ENCODE data around the gene RNF207.

The RNF207 gene

DNA sequence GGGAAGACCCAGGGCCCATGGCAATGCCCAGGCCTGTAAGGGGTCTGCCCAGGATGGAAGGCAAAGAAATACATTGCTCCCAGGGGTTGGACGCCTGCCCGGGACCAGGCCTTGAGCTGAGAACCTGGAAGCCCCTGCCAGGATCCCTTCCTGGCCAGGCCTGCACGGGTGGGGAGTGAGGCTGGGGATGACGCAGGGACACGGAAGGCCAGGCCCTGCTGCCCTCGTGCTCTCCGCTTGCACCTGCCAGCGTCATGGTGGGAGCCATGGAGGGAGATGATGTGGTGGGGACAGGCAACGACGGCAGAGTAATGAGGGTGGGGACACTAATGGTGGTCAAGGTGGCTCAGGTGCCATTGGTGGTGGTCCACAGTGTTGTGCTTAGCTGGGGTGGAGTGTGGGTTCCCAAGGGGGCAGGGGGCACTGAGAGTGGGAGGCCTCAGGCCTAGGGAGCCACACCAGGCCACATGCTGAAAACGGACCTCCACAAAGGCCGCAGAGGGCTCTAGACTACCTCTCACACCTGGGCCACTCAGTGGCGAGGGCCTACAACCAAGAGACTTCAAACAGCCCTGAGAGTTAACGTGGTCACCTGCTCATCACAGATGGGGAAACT is 42.4 kb downstream of the RNF207 start:
- Histone ChIP-seq H3K4me2 (peak overlapping the region; percentile 96), H3K9me3 (no peaks in the 10 kb centered on the region), H4K20me1 (peaks cover 84% of the 10 kb centered on the region), H3K27me3 (peaks cover 82% of the 10 kb centered on the region), H3K9ac (no peak overlapping the region), H3K4me1 (peaks cover 65% of the 10 kb centered on the region), H3K27ac (no peak overlapping the region), H3K36me3 (peaks cover 4% of the 10 kb centered on the region; the same call in 1 of the 2 replicates), H3K4me3 (no peak overlapping the region)
- no peak for TF ChIP-seq Cebpa-rat (IDR thresholded peaks at IDR 0.05)

DNA sequence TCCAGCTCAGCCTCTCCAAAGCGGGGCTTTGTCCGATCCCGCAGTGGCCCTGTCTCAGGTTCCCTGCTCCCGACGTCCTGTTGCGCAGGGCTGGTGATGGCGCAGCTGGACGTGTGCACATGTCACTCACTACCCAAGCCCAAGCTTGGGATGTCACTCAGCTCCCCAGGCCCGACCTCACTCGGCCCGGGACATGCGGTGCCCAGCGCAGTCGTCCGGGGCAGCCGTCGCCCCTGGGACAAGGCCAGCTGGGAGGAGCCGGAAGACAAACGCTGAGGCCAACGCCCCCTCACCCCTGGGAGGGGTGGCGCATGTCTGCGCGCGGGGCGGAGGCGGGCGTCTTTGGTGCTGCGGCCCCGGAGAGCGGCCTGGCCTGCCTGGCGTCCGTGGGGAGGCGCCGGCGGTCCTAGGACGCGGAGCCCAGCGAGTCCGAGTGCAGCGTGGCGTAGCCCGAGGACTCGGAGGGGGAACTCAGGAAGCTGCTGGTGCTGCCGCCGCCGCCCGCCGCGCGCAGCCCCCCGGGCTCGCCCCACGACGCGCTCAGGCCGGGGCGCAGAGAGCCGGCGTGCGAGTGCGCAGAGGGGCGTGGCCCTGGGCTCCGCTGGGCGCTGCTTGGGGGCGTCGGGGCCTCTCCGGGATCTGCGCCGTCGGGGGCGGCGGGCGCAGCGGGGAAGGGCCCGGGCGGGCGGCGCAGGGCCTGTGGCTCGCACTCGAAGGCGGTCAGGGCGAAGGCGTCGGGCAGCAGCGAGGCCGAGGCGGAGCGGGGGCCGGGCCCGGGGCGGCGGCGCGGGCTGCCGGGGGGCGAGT is 43.2 kb downstream of the RNF207 start:
- peak overlapping the region; percentile 96 for H3K4me2 ChIP-seq
- peaks cover 74% of the 10 kb centered on the region for H3K27me3 ChIP-seq
- TF ChIP-seq Cebpa-rat (IDR thresholded peaks at IDR 0.05), result no peak
- H3K4me1 ChIP-seq, result peaks cover 57% of the 10 kb centered on the region
- peaks cover 89% of the 10 kb centered on the region for H4K20me1 ChIP-seq
- peaks cover 13% of the 10 kb centered on the region; the same call in 1 of the 2 replicates for H3K36me3 ChIP-seq
- peak overlapping the region; percentile 59 for H3K4me3 ChIP-seq
- H3K9me3 ChIP-seq, result no peaks in the 10 kb centered on the region
- peak overlapping the region; percentile 53; the same call in 1 of the 2 replicates for H3K9ac ChIP-seq
- H3K27ac ChIP-seq, result no peak overlapping the region

DNA sequence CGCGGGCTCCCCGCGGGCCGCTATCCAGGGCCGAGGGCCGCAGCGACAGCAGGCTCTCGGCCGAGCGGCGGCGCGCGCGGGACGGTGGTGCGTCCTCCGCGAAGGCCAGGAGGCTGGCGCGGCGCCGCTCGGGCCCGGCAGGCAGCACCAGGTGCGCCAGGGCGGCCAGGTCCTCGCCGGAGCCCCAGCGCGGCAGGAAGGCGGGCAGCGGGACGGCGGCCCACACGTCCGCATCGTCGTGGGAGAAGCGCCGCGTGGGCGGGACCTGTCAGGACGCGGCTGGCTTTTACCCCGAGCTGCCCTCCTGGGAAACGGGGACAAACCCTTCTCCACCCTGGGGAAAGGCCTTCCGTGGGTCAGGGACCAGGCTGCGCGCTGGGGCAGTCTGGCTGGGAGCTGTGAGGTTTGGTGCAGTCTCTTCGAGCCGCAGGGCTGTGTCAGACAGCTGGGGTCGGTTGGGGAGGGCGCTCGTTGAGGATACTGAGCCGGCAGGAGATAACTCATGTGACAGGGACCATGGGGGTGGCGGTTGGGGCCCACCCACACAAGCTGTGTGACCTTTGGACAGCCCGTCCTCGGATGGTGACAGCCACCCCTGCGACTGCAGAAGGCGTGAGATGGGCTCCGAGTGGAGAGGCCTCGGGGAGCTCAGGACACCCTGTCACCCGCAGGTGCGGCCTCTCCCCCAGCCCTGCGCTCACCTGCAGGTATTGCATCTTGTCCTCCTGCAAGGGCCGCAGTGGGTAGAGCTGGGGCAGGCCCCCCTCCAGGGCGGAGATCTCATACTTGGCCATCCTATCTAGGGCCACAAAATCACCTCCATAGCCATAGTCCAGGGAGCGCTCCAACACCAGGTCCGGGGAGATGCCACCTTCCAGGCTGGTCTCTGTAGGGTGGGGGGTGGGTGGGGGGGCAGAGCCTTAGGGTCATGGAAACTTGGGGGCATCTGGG is 44.1 kb downstream of the RNF207 start:
- H3K36me3 ChIP-seq, result peaks cover 21% of the 10 kb centered on the region; the same call in 1 of the 2 replicates
- peak overlapping the region; percentile 59 for H3K4me3 ChIP-seq
- peak overlapping the region; percentile 53; the same call in 1 of the 2 replicates for H3K9ac ChIP-seq
- H3K27ac ChIP-seq, result no peak overlapping the region
- H4K20me1 ChIP-seq, result peaks cover 98% of the 10 kb centered on the region
- H3K27me3 ChIP-seq, result peaks cover 68% of the 10 kb centered on the region
- no peak for TF ChIP-seq Cebpa-rat (IDR thresholded peaks at IDR 0.05)
- H3K4me2 ChIP-seq, result peak overlapping the region; percentile 96
- no peaks in the 10 kb centered on the region for H3K9me3 ChIP-seq
- H3K4me1 ChIP-seq, result peaks cover 50% of the 10 kb centered on the region

DNA sequence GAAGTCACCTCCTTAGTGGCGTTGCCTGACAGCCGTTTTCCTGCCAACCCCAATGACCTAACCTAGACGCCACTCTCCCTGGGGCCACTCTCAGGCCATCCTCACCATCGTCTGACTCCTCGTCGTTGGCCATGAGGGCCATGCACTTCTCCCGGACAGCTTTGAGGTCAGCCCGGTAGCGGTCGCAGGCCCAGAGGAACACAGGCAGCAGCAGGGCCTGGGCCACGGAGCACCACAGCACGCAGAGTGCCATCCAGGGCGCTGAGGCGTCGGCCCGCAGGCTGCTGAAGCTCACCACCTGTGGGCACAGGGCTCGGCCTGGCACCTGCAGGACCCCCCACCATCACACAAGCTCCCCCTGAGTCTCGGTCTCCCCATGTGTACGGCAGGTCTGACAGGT is 45.3 kb downstream of the RNF207 start:
- TF ChIP-seq Cebpa-rat (IDR thresholded peaks at IDR 0.05), result no peak
- Histone ChIP-seq H3K9me3 (no peaks in the 10 kb centered on the region), H3K27me3 (peaks cover 56% of the 10 kb centered on the region), H3K9ac (no peak overlapping the region), H3K4me2 (no peak overlapping the region), H4K20me1 (peaks cover 98% of the 10 kb centered on the region), H3K4me1 (peaks cover 38% of the 10 kb centered on the region), H3K4me3 (no peak overlapping the region), H3K27ac (no peak overlapping the region), H3K36me3 (peaks cover 21% of the 10 kb centered on the region; the same call in 1 of the 2 replicates)

DNA sequence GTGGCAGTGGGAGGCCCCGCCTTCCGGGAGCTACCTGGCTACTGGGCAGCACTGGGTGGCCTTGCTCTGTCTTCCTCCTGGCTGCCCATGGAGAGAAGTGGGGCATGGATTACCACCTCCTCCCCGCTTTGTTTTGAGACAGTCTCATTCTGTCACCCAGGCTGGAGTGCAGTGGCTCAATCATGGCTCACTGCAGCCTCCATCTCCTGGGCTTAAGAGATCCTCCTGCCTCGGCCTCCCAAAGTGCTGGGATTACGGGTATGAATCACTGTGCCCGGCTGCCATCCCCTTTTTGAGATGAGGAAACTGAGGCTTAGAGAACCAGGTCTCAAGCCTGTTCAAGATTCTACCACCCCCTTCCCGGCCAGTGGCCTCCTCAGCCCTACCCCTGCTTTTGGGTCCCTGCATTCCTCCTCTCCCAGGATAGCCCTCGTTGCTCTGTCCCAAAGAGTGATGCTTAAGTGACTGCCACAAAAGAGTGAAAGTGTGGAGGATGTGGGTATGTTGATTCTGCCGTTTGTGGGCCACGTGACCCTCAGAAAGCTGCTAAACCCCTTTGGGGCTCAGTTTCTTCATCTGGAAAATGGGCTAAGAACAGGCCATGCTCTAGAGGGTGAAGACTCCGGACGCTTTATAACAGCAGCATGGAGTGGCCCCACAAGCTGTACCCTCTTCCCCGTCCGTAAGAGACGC is 45.9 kb downstream of the RNF207 start:
- Histone ChIP-seq H3K9me3 (no peaks in the 10 kb centered on the region), H3K4me3 (no peak overlapping the region), H3K27ac (no peak overlapping the region), H3K4me1 (peaks cover 32% of the 10 kb centered on the region), H3K4me2 (no peak overlapping the region), H3K36me3 (peaks cover 21% of the 10 kb centered on the region; the same call in 1 of the 2 replicates), H3K9ac (no peak overlapping the region), H4K20me1 (peaks cover 98% of the 10 kb centered on the region), H3K27me3 (peaks cover 50% of the 10 kb centered on the region)
- no peak for TF ChIP-seq Cebpa-rat (IDR thresholded peaks at IDR 0.05)

DNA sequence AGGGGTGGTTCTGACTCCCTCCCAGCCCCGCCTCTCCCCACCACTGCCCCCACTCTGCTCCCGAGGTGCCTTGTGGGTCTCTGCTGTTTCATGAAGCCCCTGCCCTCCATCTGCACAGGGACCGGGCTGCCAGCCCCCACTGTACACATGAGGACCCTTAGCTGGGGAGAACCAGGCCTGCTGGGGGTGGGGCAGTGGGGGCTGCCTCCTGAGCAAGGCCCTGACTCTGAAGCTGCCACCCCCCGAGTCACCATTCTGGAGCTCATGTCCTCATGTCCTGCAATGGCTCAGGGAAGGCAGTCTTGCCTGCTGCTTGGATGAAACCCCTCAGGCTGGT is 46.4 kb downstream of the RNF207 start:
- TF ChIP-seq Cebpa-rat (IDR thresholded peaks at IDR 0.05), result no peak
- Histone ChIP-seq H4K20me1 (peaks cover 98% of the 10 kb centered on the region), H3K4me3 (no peak overlapping the region), H3K9me3 (no peaks in the 10 kb centered on the region), H3K27ac (no peak overlapping the region), H3K4me1 (peaks cover 27% of the 10 kb centered on the region), H3K27me3 (peaks cover 47% of the 10 kb centered on the region), H3K9ac (no peak overlapping the region), H3K4me2 (no peak overlapping the region), H3K36me3 (peaks cover 21% of the 10 kb centered on the region; the same call in 1 of the 2 replicates)

DNA sequence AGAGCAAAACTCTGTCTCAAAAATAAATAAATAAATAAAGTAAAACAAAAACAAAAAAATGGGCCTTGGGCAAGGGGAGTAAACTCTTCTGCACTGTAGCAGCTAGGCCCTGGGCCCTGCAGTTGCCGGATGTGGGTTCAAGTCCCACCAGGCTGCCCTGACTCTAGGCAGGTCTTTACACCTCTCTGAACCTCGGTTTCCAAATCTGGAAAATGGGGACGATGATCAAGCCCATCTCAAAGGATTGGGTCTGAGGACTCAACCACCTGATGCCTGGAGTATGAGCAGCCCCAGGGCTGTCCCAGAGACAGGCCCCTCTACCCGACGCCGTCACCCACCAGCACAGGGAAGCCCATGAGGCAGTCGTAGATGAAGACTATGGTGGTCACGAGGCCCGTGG is 47.5 kb downstream of the RNF207 start:
- peaks cover 20% of the 10 kb centered on the region for H3K4me1 ChIP-seq
- H3K9ac ChIP-seq, result no peak overlapping the region
- H3K27me3 ChIP-seq, result peaks cover 40% of the 10 kb centered on the region

DNA sequence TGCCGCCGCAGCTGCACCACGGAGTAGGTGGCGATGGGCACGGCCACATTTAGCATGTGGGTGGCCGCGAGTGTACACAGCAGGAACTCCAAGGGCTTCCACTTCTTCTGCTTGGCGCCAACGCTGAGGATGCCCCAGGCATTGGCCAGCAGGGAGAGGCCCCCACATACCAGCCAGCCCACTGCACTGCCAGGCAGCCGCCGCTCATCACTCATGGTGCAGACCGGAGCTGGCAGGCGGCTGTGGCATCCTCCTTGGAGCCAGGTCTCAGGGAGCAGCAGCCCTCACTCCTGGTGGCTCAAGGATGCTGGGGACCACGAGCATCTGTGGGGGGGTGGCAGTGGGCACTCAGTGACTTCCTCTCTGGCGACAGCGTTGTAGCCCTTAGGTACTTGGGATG is 48.8 kb downstream of the RNF207 start:
- H3K4me1 ChIP-seq, result peaks cover 14% of the 10 kb centered on the region
- H3K27me3 ChIP-seq, result peaks cover 27% of the 10 kb centered on the region
- H3K4me3 ChIP-seq, result no peak overlapping the region
- no peak overlapping the region for H3K4me2 ChIP-seq
- peaks cover 98% of the 10 kb centered on the region for H4K20me1 ChIP-seq
- H3K9me3 ChIP-seq, result no peaks in the 10 kb centered on the region
- no peak for TF ChIP-seq Cebpa-rat (IDR thresholded peaks at IDR 0.05)
- H3K9ac ChIP-seq, result no peak overlapping the region
- peaks cover 26% of the 10 kb centered on the region; the same call in 1 of the 2 replicates for H3K36me3 ChIP-seq
- H3K27ac ChIP-seq, result no peak overlapping the region

More for the DNA sequence above, 47.5 kb downstream of the RNF207 start:
- Histone ChIP-seq H3K9me3 (no peaks in the 10 kb centered on the region), H3K27ac (no peak overlapping the region), H4K20me1 (peaks cover 98% of the 10 kb centered on the region), H3K36me3 (peaks cover 26% of the 10 kb centered on the region; the same call in 1 of the 2 replicates), H3K4me2 (no peak overlapping the region), H3K4me3 (no peak overlapping the region)
- no peak for TF ChIP-seq Cebpa-rat (IDR thresholded peaks at IDR 0.05)

DNA sequence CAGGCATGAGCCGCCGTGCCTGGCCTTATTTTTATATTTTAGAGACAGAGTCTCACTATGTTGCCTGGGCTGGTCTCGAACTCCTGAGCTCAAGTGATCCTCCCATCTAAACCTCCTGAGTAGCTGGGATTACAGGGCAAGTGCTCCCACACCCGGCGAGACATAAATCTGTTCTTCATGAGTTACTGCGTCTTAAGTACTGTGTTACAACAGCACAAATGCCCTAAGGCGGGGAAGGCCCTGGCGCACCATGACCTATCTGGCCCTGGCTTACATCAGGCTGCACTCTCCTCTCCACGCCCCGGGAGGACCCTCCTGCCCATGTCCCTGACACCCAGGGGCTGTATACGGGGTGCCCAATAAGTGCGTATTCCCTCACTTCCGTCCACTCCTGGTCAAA is 50.7 kb downstream of the RNF207 start:
- H4K20me1 ChIP-seq, result peaks cover 87% of the 10 kb centered on the region
- no peak overlapping the region for H3K27ac ChIP-seq
- no peaks in the 10 kb centered on the region for H3K9me3 ChIP-seq
- no peak for TF ChIP-seq Cebpa-rat (IDR thresholded peaks at IDR 0.05)
- H3K4me2 ChIP-seq, result no peak overlapping the region
- H3K9ac ChIP-seq, result no peak overlapping the region
- peaks cover 16% of the 10 kb centered on the region for H3K4me1 ChIP-seq
- peaks cover 7% of the 10 kb centered on the region for H3K27me3 ChIP-seq
- no peak overlapping the region for H3K4me3 ChIP-seq
- H3K36me3 ChIP-seq, result peaks cover 26% of the 10 kb centered on the region; the same call in 1 of the 2 replicates

Measured in BLaER1 (cell line).